Activated gamma-delta T cell treated with Interleukin-2 at 50 U/mL for 16 hours (primary cell): ENCODE measurements around the gene ABHD2.
A peak's percentile ranks its signal among the peaks of the same experiment; 100 is the strongest.
"Not testable (repeated sequence)": the region's sequence is repeated elsewhere in the genome, so short reads cannot be mapped to it uniquely, and the experiment has no call there.

ENCODE experiments used
- DNase-seq: peaks from one replicate; pipeline ENCODE4 v3.0.0-alpha.2; 2020

ABHD2 gene

DNA sequence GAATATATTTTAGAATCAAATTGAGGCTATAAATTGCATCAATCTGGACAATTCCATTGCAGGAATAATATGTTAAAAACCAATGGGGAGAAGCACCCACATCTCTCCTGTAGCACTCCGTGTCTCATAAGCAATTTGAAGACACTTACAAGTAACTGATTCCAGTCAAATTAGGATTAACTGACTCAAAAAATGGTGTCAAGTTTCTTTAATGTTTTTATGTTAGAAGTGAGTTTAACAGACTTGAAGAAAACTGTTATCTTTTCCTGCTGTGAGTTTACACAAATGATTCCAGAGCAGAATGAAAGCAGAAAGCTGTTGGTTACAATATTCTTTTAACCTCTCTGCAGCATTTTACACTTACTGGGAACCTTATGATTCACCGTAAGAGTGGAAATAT is 109.9 kb downstream of the ABHD2 start:
- DNase-seq, result no peak

DNA sequence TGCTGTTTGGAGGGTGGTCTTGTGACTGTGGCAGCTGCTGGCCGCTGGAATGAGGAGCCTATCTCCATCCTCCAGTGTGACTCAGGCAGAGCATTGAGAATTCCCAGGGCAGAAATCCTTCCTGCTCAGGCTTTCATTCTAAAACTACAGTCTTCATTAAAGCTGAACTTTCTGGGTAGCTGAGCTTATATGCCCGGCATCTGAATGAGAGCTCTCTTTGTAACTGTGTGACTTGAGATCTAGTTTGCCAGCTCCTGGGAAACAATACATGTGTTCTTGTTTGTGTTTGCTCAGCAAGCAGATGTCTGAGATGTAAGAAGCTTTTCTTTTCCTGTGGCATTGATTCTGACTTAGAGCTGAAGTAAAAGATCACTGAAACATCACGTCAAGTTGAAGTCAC is 110.7 kb downstream of the ABHD2 start:
- no peak for DNase-seq

DNA sequence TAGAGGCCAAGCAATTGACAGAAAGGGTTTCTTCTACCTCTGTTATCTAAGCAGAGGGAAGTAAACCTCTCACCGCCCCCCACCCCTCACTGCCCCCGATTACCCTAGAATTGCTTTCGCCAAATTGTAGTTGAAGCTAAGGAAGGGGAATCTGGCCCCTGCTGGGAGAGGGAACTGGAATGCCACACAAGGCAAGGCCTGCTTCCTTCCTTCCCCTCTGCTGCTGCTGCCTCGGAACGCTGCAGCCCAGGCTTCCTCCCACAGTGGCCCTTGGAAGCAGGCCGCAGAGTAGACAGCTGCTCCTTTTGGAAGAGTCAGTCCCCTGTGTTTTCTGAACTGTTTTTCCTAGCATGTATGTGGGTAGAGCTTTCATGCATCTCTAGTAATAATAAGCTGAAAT is 111.5 kb downstream of the ABHD2 start:
- no peak for DNase-seq

DNA sequence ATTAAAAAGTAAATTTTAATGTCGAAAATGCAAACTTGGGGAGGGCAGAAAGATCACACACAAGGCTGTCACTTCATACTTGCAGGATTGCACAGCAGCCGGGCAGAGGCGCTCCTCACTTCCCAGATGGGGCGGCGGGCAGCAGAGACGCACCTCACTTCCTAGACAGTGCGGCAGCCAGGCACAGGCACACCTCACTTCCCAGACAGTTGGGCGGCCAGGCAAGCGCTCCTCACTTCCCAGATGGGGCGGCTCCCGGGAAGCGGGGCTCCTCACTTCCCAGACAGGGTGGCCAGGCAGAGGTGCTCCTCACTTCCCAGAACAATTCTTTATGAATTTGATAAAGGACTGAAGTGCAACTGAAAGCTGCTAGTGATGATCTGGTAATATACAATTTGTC is 111.9 kb downstream of the ABHD2 start:
- DNase-seq, result no peak

DNA sequence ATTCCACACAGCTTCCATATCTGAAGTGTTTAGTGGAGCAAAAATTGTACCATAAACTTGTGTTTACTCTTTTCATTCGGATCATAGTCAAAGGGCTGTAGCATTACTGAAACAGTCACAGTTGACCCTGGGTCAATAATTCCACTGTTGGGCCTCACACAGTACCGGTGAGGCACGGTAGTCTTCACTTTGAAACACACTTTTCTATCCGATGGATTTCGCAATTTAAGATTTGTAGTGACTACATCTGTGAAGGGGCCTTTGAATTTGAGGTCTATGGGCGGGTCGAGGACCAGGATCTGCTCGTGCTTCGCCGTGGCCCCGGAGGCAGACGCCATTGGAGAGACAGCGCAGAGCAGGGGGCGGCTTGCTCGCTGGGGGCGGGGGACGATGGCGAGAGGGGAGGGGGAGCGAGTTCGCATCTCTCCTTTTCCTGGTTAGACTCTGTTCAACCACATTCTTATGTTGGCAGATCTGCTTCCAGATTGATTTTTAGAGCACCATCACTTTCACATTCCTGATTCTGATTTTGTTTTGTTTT is 113.3 kb downstream of the ABHD2 start:
- no peak for DNase-seq

DNA sequence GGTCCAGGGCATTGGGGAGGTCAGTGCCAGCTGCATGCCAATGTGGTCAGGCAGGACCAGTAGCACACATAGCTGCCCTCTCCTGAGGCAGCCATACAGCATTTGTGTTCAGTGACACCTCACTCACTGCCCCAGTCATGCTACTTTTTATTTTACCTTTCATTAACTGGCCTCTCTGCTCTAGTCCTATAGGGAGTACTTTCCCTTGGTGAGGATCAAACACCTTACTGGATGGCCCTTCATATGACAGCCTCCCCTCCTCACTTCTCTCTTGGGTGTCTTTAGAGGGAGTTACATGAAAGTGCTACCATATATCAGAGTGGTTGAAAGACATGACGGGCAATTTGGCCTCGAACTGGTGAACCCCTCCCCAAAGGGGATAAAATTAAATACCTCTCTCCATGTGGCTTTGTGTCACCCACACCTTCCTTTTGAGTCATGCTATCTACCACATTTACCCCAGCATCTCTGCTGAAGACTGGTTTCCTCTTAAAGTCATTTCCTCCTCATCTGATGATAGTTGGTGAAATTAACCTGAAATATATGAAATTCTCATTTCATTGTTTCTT is 115.5 kb downstream of the ABHD2 start:
- no peak for DNase-seq

DNA sequence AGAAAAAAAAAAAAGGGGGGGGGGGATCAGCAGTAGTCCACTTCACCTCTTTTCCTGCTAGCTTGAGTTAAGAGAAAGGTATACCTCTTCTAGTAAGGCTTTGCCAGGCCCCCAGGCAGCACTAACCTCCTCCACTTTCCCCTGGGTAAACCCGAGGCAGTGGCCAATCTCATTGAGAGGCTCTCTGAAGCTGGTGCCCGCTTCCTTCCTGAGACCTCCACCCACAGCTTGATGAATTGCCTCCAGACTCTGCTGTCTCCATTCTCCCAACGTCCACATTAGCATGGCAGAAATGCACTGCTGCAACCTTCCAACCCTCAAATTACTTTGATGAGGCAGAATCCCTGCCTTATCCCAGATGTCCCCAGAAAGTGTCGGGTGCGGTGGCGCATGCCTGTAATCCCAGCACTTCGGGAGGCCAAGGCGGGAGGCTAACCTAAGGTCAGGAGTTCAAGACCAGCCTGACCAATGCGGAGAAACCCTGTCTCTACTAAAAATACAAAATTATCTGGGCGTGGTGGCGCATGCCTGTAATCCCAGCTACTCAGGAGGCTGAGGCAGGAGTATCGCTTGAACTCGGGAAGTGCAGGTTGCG is 117.8 kb downstream of the ABHD2 start:
- no peak for DNase-seq

DNA sequence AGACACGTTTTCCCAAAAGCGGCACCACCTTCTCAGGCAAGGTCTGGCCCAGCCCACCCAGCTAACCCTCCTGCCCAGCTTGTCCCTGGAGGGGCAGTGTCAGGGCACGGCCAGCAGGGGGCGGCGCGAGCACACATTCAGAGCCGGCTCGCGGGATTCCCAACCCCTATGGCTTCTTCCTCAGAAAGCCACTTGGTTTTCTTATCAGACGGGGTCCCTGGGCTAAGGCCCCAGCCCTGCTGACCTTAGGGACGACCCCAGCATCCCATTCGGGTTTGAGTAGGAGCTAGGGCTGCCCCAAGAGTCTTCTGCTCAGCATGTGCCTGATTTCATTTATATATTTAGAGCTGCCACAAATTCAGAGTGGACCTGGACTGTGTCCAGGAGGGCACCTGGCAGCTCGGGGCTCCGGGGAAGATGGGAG is 118.7 kb downstream of the ABHD2 start:
- peak; percentile 67 for DNase-seq

DNA sequence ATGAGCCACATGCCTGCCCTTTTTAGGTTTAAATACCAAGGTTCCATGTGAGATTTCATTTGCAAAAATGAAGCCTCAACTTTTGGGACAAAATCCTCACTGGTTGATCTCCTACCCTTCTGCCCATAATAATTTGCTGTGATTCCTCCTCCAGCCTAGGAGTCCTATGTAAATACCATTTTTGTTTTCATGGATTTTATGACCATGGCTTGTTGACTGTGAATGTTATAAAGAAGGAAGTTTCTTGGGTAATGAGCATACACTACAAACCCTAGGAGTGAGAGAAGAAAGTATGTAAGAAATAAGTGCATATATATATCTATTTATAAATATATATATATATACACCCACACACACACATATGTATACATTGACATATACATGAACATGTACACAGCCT is 120.0 kb downstream of the ABHD2 start:
- no peak for DNase-seq

DNA sequence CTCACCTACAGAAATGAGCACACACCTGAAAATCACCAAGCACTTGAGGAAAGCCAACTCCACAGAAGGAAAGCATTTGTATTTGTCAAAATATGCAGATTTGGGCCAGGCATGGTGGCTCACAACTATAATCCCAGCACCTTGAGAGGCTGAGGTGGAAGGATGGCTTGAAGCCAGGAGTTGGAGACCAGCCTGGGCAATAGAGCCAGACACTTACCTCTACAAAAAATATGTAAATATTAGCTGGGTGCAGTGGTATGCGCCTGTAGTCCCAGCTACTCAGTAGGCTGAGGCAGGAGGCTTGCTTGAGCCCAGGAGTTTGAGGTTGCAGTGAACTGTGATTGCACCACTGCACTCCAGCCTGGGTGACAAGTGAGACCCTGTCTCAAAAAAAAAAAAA is 120.8 kb downstream of the ABHD2 start:
- no peak for DNase-seq

DNA sequence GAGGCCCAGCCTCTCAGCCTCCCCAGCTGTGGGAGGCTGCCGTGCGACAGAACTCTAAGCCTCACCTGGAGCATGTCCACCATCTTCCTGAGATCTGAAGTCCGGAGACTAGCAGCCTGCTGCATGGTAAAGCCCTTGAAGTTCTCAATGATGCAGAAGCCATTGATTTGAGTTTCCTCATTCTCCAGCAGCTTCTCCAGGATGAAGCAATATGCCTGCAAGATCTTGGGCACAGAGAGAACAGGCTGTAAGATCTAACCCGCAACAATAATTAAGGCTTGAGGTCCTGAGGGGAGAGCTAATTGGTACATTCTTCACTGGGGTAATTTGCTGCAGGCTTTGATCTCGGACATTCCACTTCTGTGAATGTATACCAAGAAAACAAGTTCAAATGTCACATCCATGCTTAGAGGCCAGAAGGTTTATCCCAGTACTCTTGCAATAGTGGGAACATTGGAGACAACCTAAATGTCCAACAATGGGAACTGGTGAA is 123.5 kb downstream of the ABHD2 start:
- no peak for DNase-seq

DNA sequence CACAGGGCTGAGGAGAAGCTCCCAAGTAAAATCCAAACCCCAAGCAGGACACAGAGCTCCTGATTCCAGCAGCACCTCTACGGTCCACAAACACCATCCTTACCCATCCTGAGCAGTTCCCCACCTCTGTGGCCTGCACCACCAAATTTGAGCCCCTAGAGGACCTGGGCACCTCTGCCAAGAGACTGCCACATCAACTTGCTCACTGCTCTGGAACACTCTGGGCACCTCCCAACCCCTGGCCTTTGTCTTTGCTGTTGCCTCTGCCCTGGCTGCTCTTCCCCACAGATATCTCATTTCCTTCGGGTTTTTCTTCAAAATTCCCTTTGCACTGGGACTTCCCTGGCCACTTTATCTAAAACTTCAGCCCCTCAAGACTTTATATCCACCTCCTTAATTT is 127.4 kb downstream of the ABHD2 start:
- DNase-seq, result no peak

DNA sequence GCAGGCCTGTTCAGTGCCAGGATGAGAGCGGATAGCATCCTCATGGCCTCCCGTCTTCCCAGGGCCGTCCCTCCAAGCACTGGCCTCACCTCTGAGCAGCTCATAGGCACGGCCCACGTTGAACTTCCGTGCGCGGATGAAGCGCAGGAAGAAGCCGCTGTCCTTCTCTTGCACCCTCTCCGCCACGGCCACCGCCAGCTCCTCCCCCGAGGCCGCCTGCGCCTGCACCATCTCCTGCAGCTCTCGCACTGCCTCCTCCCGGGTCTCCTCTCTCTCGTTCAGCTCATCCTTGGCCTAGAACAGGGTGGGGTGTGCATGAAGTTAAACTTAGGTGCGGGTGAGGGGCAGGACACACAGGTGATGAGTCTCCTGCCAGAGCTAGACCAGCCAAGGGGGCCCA is 128.8 kb downstream of the ABHD2 start:
- no peak for DNase-seq

DNA sequence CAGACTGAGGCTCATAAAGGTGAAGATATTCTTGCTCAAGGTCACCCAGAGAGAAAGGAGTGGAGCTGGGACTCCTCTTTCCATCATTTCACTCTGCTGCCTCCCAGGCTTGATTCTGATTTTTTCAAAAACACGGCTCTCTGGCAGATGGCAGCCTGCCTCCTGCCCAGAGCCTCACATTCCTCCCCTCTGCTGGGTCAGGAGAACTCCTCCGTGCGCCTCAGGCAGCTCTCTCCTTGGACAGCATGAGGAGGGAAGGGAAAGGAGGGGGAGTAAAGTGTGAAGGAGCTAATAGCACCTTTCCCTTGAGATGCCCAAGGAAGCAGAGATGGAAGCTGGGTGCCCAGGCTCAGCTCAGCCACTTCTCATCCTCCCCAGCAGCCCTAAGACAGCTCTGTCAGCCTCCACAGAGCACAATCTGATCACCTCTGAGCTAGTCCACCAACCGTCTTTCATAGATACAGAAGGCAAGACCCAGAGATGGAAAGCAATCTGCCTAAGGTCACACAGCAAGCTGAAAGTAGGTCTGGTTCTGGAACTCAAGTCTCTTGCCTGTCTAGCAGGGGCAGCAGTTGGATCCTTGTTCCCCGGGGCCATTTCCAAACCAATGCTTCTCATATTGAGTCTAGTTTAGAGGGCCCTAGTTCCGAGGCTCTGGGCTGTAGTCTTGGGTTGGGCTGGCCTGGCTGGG is 129.6 kb downstream of the ABHD2 start:
- no peak for DNase-seq

DNA sequence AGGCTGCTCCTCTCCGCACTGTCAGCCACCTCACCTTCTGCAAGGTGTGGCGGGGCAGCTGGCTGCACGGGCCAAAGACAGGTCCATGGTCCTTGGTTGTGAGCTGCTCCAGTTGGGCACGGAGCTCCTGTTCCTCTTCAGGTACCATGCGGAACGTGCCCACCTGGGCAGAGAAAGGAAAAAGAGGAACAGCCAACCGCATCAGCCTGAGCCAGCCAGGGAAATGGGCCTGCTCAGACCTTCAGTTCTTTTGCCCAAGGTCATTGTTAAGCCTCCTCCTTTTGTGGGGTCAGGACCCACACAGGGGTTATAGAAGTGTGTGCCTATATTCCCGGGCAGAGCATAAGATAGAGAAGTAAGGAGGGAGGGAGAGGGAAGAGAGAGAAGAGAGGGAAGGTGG is 130.3 kb downstream of the ABHD2 start:
- DNase-seq, result no peak

DNA sequence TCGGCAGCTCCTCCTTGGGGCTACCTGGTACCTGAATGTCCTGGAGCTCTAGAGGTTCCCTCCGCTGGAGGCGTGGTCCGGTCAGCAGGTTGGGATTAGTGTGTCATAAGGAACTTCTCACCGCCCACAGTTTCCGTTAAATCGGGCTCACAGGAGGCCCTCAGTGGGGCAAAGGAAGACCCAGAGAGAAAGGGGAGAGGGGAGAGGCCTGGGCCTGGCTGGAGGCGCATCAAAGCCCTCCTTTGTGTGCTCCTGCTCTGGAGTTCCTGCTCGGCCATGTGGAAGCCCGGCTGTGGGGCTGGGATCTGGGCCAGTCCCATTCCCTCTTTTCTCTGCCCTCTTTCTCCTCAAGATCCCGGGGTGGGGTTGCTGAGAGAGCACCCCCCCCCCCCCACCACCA is 133.3 kb downstream of the ABHD2 start, which contains the start of gene RLBP1:
TSS of gene RLBP1 (minus strand) at position 37 of the 400 bp plus-strand sequence. CDS start 2,604 bp downstream, outside the sequence.
- DNase-seq, result no peak

DNA sequence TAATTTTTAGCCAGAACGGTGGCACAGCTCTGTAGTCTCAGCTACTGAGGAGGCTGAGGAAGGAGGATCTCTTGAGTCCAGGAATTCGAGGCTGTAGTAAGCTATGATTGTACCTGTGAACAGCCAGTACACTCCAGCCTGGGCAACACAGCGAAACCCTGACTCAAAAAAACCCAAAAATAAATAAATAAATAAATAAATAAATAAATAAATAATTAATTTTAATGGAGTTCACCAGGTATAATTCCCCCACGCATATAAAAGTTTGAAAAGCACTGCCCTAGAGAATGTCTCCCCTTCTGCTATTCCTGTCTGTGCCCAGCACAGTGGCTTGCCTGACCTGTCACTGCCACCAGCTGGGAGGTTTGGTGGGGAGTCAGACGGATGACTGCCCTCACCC is 137.3 kb downstream of the ABHD2 start:
- DNase-seq, result no peak

DNA sequence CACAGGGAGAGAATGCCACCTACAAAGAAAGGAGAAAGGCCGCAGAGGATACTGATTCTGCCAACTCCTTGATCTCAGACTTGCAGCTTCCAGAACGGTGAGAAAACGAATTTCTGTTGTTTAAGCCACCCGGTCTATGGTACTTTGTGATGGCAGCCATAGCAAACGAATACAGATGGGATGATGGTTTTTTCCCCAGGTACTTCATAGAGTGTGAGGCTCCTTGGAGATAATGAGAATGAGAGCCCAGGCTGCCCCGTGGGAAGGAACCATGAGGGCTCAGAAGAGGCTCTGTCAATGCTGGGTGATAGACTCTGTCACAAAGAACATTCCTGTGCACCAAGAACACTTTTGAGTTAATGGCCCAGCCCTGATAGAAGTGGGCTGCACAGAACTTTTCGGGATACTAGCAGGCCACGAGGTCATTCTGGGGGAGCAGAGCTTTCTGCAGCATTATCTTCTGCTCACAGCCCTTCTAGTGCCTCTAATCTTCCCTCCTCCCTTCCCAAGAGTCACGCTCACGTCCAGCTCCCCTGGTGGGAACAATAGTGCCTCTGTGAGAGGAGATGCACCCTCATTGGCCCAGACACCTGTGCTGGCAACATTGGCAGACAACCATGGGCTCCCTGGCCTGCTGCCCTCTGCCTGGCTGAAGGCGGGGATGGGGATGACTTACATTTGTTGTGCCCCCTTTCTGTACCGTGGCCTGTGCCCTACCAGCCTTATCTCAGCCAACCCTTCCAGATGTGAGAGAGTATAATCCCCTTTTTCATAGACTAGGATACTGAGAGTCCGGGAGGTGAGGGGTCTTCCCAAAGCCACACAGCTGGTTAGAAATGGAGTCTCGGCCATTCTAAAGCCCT is 138.3 kb downstream of the ABHD2 start:
- no peak for DNase-seq

DNA sequence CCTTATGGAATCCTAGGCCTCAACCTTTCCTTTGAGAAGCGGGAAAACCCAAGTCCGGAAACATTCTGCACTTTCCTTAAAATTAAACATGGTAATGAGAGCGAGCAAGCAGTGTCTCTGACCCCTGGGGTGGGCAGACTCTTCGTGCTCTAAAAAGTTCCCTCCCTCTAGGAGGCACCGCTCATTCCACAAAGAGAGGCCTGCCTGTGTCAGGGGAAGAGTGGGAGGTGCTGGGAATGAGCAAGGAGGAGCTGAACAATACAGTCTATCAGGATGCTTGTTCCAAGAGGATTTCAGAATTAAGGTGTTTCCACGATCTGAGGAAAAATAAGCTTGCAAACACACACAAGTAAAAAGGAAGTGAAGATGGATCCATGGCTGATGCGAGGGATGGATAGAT is 139.2 kb downstream of the ABHD2 start:
- DNase-seq, result no peak

DNA sequence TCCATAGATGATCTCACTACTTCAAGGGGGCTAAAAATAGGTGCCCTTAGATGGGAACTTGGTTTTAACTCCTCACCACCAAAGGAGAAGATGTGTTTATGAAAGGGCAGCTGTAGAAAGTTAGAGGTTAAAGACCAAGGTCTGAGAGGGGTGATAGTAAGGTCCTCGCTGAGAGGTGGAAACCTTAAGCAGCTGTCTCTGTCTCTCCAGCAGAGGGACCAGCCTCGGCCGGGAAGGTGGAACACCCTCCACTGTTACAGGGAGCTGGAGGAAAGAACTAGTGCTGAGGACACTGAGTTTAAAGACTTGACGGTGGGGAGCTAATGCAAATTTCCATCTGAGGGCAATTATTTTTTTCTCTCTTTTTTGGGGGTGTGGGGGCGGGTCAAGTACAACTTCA is 142.0 kb downstream of the ABHD2 start:
- DNase-seq, result no peak

DNA sequence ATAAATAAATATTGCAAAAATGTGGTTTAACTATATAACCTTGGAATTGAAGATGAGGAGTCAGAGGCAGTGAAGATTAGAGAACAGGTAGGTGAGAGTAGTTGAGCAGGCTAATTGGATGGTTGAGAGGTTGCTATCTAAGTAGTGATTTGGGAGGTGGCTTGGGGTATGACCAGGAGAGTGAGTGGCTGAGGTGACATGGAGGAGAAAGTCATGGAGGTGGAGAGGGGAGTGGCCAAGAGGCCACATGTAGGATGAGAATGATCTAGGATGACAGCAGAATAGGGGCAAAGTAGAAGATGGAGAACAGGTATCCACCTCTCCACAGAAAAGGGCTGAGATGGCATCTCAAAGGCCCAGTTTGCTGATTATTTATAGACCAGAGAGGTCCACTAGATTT is 143.6 kb downstream of the ABHD2 start:
- DNase-seq, result no peak

DNA sequence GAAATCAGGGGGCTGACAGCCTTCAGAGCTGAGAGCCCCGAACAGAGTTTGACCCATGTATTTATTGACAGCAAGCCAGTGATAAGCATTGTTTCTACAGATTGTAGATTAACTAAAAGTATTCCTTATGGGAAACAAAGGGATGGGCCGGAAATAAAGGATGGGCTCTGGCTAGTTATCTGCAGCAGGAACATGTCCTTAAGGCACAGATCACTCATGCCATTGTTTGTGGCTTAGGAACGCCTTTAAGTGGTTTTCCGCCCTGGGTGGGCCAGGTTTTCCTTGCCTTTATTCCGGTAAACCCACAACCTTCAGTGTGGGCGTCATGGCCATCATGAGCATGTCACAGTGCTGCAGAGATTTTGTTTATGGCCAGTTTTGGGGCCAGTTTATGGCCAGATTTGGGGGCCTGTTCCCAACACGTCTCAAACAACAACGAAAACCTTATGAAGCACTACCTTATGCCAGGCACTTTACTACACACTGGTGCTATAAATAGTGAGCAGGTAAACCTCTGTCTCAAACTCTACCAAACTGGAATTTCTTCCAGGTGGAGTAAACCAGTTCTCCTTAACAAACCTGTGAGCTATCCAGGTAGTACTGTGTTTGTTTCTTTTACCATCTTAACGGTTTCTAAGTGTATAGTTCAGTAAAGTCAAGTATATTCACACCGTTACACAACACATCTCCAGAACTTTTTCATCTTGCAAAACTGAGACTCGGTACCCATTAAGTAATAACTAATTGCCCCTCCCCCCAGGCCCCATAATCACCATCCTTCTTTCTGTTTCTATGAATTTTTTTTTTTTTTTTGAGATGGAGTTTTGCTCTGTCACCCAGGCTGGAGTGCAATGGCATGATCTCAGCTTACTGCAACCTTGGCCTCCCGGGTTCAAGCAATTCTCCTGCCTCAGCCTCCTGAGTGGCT is 151.9 kb downstream of the ABHD2 start:
- not testable (repeated sequence) for DNase-seq
